Astrocyte (in vitro differentiated cells and primary cell): ENCODE results near the gene USP13. TPM values are rescaled to one million over a fixed set of nuclear protein-coding genes. Genes with fewer than 3 reads are reported as not detected.
A peak's percentile ranks its signal among the peaks of the same experiment; 100 is the strongest.
"Not testable (repeated sequence)": the region's sequence is repeated elsewhere in the genome, so short reads cannot be mapped to it uniquely, and the experiment has no call there.

ENCODE experiments used
- DNase-seq: peaks from one replicate; pipeline ENCODE4 v3.0.0-alpha.2; 2010; ENCODE audit warnings: low read depth
- FAIRE-seq: peaks from 2 replicates; lab custom pipeline; 2011; peaks lifted over from hg19 to GRCh38; lab: Jason Lieb, UNC
- H2AFZ ChIP-seq: 2 replicates; pipeline ENCODE4 v1.6.0; 2012; ENCODE audit warnings: low read depth, low read length, inconsistent platforms
- H3K27ac ChIP-seq: 2 replicates; pipeline ENCODE4 v1.5.1; 2011; ENCODE audit warnings: low read depth, low read length, inconsistent platforms
- H3K27me3 ChIP-seq: 2 replicates; pipeline ENCODE4 v1.6.0; 2011; ENCODE audit warnings: low read length, inconsistent platforms; ENCODE audit not compliant: insufficient read depth
- H3K36me3 ChIP-seq: 2 replicates; pipeline ENCODE4 v1.5.1; 2011; ENCODE audit warnings: low read length, inconsistent platforms; ENCODE audit not compliant: insufficient read depth
- H3K4me1 ChIP-seq: 2 replicates; pipeline ENCODE4 v1.5.1; 2011; ENCODE audit warnings: low read length, inconsistent platforms; ENCODE audit not compliant: insufficient read depth
- H3K4me2 ChIP-seq: 2 replicates; pipeline ENCODE4 v1.6.0; 2012; ENCODE audit warnings: low read length, inconsistent platforms
- H3K4me3 ChIP-seq: 2 replicates; pipeline ENCODE4 v1.5.1; 2011; ENCODE audit warnings: low read depth, mild to moderate bottlenecking, low read length, inconsistent platforms; ENCODE audit not compliant: insufficient read depth
- H3K79me2 ChIP-seq: 2 replicates; pipeline ENCODE4 v1.6.0; 2012; ENCODE audit warnings: mild to moderate bottlenecking, low read length, inconsistent platforms; ENCODE audit not compliant: insufficient read depth
- H3K9ac ChIP-seq: 2 replicates; pipeline ENCODE4 v1.6.0; 2012; ENCODE audit warnings: mild to moderate bottlenecking, low read length, inconsistent platforms
- H3K9me3 ChIP-seq: 2 replicates; pipeline ENCODE4 v1.5.1; 2012; ENCODE audit warnings: low read depth, mild to moderate bottlenecking, low read length, inconsistent platforms; ENCODE audit not compliant: insufficient read depth
- H4K20me1 ChIP-seq: 2 replicates; pipeline ENCODE4 v1.6.0; 2012; ENCODE audit warnings: low read length, inconsistent platforms; ENCODE audit not compliant: insufficient read depth
- H3K27ac Mint-ChIP-seq: one replicate; pipeline ENCODE4 v1.8.0; 2021; ENCODE audit warnings: mild to moderate bottlenecking, mixed read lengths; ENCODE audit not compliant: unreplicated experiment
- H3K27me3 Mint-ChIP-seq: one replicate; pipeline ENCODE4 v1.8.0; 2021; ENCODE audit warnings: low read depth, mixed read lengths; ENCODE audit not compliant: unreplicated experiment
- H3K36me3 Mint-ChIP-seq: one replicate; pipeline ENCODE4 v1.8.0; 2021; ENCODE audit warnings: low read depth, mixed read lengths; ENCODE audit not compliant: unreplicated experiment
- H3K4me1 Mint-ChIP-seq: one replicate; pipeline ENCODE4 v1.8.0; 2021; ENCODE audit warnings: low read depth, mixed read lengths; ENCODE audit not compliant: unreplicated experiment
- H3K4me3 Mint-ChIP-seq: one replicate; pipeline ENCODE4 v1.8.0; 2021; ENCODE audit warnings: mild to moderate bottlenecking, moderate library complexity, mixed read lengths; ENCODE audit not compliant: unreplicated experiment
- H3K9me3 Mint-ChIP-seq: one replicate; pipeline ENCODE4 v1.8.0; 2021; ENCODE audit warnings: mild to moderate bottlenecking, mixed read lengths; ENCODE audit not compliant: unreplicated experiment
- EZH2 ChIP-seq: IDR thresholded peaks from 2 replicates; pipeline ENCODE4 v1.6.1; 2012; ENCODE audit warnings: mild to moderate bottlenecking, low read length, inconsistent platforms; ENCODE audit not compliant: insufficient read depth
- total RNA-seq: library from RNA; stranded (reverse); gene quantifications from 2 replicates; pipeline ENCODE4 v1.2.1, GENCODE V29; 2021
- TF ChIP-seq, protein P1 (sequence below): IDR thresholded peaks from 2 replicates; pipeline ENCODE4 v1.5.1; 2011; ENCODE audit warnings: low read depth, mild to moderate bottlenecking, inconsistent platforms, low read length, moderate library complexity; ENCODE audit not compliant: insufficient read depth

The USP13 gene
- total RNA-seq, 1 donor from 2014 or later: 7.4 TPM

DNA sequence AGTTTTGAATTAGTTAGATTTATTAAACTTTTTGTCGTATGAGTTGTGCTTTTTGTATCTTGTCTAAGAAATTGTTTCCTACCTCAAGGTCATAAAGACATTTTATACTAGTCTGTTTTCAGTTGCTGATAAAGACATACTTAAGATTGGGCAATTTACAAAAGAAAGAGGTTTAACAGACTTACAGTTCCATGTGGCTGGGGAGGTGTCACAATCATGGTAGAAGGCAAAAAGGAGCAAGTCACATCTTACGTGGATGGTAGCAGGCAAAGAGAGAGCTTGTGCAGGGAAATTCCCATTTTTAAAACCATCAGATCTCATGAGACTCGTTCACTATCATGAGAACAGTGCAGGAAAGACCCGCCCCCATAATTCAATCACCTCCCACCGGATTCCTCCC is 30.4 kb downstream of the USP13 start:
- H3K36me3 ChIP-seq, H2AFZ ChIP-seq, H3K27me3 Mint-ChIP-seq, H3K27ac Mint-ChIP-seq, H3K27me3 ChIP-seq, H3K27ac ChIP-seq, H3K4me1 ChIP-seq, H3K4me3 ChIP-seq, FAIRE-seq, H3K4me3 Mint-ChIP-seq, H3K9me3 ChIP-seq, H3K4me2 ChIP-seq, H3K9me3 Mint-ChIP-seq, H3K4me1 Mint-ChIP-seq, DNase-seq, H3K9ac ChIP-seq, H3K36me3 Mint-ChIP-seq: not testable (repeated sequence)
- Histone ChIP-seq H4K20me1 (peaks cover 19% of the 10 kb centered on the region), H3K79me2 (peaks cover 44% of the 10 kb centered on the region)

DNA sequence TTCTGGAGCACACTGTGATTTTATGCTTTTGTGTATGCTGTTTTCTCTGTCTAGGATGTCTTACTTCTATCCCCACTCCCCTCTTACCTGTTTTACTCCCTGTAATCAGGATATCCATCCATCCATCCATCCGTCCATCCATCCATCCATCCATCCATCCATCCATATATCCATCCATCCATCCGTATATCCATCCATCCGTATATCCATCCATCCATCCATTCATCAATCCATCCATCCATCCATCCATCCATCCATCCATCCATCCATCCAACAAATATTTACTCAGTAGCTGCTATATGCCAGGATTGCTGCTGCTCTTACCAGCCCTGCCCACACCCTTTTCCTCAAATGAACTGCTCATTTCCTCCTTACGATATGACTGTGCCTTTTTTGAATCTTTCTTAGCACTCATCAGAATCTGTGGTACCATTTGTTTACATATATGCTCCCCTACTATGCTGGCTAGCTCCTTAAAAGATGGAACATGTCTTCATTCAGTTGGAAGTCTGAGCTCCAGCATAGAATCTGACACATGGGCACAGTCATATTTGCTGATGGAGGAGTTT is 35.2 kb downstream of the USP13 start:
- Histone ChIP-seq H3K4me1 (peaks cover 6% of the 10 kb centered on the region), H4K20me1 (peaks cover 18% of the 10 kb centered on the region), H3K4me2 (no peak overlapping the region), H2AFZ (no peak overlapping the region), H3K9me3 (no peaks in the 10 kb centered on the region), H3K36me3 (no peaks in the 10 kb centered on the region), H3K4me3 (no peak overlapping the region), H3K27me3 (no peaks in the 10 kb centered on the region), H3K27ac (no peak overlapping the region), H3K9ac (no peak overlapping the region), H3K79me2 (peaks cover 23% of the 10 kb centered on the region)
- Mint-ChIP-seq H3K27me3 (no peaks in the 10 kb centered on the region), H3K9me3 (no peaks in the 10 kb centered on the region), H3K4me3 (no peak overlapping the region), H3K36me3 (peaks cover 3% of the 10 kb centered on the region), H3K27ac (no peak overlapping the region), H3K4me1 (peaks cover 1% of the 10 kb centered on the region)
- DNase-seq: no peak
- FAIRE-seq: no peak
- TF ChIP-seq, protein P1, sequence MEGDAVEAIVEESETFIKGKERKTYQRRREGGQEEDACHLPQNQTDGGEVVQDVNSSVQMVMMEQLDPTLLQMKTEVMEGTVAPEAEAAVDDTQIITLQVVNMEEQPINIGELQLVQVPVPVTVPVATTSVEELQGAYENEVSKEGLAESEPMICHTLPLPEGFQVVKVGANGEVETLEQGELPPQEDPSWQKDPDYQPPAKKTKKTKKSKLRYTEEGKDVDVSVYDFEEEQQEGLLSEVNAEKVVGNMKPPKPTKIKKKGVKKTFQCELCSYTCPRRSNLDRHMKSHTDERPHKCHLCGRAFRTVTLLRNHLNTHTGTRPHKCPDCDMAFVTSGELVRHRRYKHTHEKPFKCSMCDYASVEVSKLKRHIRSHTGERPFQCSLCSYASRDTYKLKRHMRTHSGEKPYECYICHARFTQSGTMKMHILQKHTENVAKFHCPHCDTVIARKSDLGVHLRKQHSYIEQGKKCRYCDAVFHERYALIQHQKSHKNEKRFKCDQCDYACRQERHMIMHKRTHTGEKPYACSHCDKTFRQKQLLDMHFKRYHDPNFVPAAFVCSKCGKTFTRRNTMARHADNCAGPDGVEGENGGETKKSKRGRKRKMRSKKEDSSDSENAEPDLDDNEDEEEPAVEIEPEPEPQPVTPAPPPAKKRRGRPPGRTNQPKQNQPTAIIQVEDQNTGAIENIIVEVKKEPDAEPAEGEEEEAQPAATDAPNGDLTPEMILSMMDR: no peak
- TF ChIP-seq EZH2: no peak

DNA sequence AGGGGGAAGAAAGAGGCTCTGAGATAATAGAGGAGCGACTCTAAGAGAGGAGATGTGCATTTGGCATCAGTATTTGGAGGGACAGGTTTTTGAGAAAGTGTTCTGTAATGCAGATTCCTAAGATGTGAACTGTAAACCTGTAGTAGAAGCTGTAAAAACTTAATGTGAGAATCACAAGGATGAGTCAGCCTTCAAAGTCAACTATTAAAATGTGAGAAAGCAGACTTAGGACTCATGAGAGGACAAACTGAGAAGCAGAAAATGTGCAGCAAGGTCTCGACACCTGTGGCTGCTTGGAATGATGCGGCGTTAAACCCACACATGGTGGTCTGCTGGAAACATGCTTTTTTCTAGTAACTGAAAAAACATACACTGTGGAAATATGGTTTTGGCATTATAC is 36.0 kb downstream of the USP13 start:
- no peak for FAIRE-seq
- Histone ChIP-seq H3K27ac (no peak overlapping the region), H4K20me1 (peaks cover 18% of the 10 kb centered on the region), H3K4me2 (no peak overlapping the region), H3K9ac (no peak overlapping the region), H3K79me2 (peaks cover 23% of the 10 kb centered on the region), H3K27me3 (no peaks in the 10 kb centered on the region), H3K36me3 (peaks cover 4% of the 10 kb centered on the region), H3K9me3 (no peaks in the 10 kb centered on the region), H3K4me1 (peaks cover 6% of the 10 kb centered on the region), H2AFZ (no peak overlapping the region), H3K4me3 (no peak overlapping the region)
- Mint-ChIP-seq H3K27me3 (no peaks in the 10 kb centered on the region), H3K27ac (no peak overlapping the region), H3K4me1 (peaks cover 1% of the 10 kb centered on the region), H3K9me3 (no peaks in the 10 kb centered on the region), H3K36me3 (peaks cover 3% of the 10 kb centered on the region), H3K4me3 (no peak overlapping the region)
- peak; percentile 41 for DNase-seq
- TF ChIP-seq, protein P1: no peak
- TF ChIP-seq EZH2: no peak
